Tibial artery (tissue), 4 donors: Measurements from ENCODE around the gene TBCD.

Experiments used
- DNase-seq, 2 donors: peaks; one replicate each; pipeline ENCODE4 v3.0.0-alpha.2; 2019
- H3K27ac ChIP-seq, 2 donors: fragments of 200-600 bp; sonication (generic) in 1 of 2; 1 replicate in 1 of 2; 2 replicates in 1 of 2; pipeline ENCODE4 v1.5.1; 2018 to 2019; ENCODE audit warnings: mild to moderate bottlenecking in 1 of 2
- H3K27me3 ChIP-seq, 2 donors: fragments of 200-600 bp; sonication (generic) in 1 of 2; one replicate each; pipeline versions ENCODE4 v1.5.1 to v1.6.0; 2016 to 2019
- H3K36me3 ChIP-seq, 3 donors: fragments of 200-600 bp; sonication (generic) in 2 of 3; one replicate each; pipeline ENCODE4 v1.5.1; 2016 to 2019; ENCODE audit warnings: mild to moderate bottlenecking in 2 of 3
- H3K4me1 ChIP-seq, 4 donors: fragments of 200-600 bp; sonication (generic) in 2 of 4; 1 replicate in 3 of 4; 2 replicates in 1 of 4; pipeline ENCODE4 v1.5.1; 2016 to 2019
- H3K4me3 ChIP-seq, 2 donors: fragments of 200-600 bp; sonication (generic) in 1 of 2; 1 replicate in 1 of 2; 2 replicates in 1 of 2; pipeline ENCODE4 v1.5.1; 2018 to 2019; ENCODE audit warnings: mild to moderate bottlenecking in 2 of 2
- H3K9me3 ChIP-seq, 3 donors: fragments of 200-600 bp; sonication (generic) in 1 of 3; one replicate each; pipeline ENCODE4 v1.5.1; 2016 to 2019
- intact Hi-C: fragments of 100-400 bp; cut with DNase I; formaldehyde crosslinking; loops from one replicate; pipeline ENCODE4 v1.15.0; 2023; ENCODE audit warnings: low total_unique reads
- TF ChIP-seq, protein P1 (sequence below), 2 experiments: fragments of 200-600 bp in 1 of 2; fragments of 450-650 bp in 1 of 2; IDR thresholded peaks; one replicate each; pipeline ENCODE4 v1.5.1; 2017 to 2019; ENCODE audit warnings: antibody characterized with exemption in 2 of 2, mild to moderate bottlenecking in 1 of 2, moderate library complexity in 1 of 2

The TBCD gene

DNA sequence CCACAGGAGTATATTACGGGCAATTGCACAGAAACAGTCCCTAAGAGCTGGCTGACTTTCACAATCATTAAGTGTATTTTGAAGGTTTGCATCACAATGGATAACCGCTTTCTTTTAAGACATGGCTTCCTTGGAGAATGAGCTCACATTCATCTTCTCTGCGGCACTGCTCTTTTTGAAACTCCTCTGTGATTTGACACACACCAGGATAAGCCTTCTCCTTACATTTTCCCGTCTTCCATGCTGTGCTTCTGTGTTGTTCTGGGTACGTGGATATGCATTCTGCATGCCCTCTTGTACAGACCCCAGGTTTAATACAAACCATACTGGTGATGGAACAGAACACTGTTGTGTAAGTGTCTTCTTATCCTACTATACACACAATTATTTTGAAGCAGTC lies 238.0 kb downstream of the TBCD start:
- Histone ChIP-seq H3K4me3 (no peak overlapping the region), H3K36me3 (no peaks in the 10 kb centered on the region), H3K9me3 (peaks cover 0 to 17% (median 8%) of the 10 kb centered on the region in 3 donors), H3K4me1 (peaks cover 0 to 5% (median 0%) of the 10 kb centered on the region in 4 donors), H3K27me3 (peaks cover 0 to 5% of the 10 kb centered on the region in 2 donors), H3K27ac (no peak overlapping the region)
- intact Hi-C loops, result no loop called here
- no peak for DNase-seq
- TF ChIP-seq, protein P1, sequence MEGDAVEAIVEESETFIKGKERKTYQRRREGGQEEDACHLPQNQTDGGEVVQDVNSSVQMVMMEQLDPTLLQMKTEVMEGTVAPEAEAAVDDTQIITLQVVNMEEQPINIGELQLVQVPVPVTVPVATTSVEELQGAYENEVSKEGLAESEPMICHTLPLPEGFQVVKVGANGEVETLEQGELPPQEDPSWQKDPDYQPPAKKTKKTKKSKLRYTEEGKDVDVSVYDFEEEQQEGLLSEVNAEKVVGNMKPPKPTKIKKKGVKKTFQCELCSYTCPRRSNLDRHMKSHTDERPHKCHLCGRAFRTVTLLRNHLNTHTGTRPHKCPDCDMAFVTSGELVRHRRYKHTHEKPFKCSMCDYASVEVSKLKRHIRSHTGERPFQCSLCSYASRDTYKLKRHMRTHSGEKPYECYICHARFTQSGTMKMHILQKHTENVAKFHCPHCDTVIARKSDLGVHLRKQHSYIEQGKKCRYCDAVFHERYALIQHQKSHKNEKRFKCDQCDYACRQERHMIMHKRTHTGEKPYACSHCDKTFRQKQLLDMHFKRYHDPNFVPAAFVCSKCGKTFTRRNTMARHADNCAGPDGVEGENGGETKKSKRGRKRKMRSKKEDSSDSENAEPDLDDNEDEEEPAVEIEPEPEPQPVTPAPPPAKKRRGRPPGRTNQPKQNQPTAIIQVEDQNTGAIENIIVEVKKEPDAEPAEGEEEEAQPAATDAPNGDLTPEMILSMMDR (IDR thresholded peaks at IDR 0.05), result no peak

DNA sequence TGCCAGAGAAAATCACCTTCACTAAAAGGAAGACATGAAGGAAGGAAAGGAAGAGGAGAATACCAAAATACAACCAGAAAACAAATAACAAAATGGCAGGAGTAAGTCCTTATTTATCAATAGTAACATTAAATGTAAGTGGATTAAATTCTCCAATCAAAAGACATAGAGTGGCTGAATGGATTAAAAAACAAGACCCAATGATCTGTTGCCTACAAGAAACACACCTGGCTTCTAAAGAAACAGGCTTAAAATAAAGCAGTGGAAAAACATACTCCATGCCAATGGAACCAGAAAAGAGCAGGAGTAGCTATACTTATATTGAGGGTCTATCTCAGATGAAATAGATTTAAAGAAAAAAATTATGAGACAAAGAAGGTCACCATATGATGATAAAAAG lies 241.1 kb downstream of the TBCD start:
- DNase-seq, result no peak
- Histone ChIP-seq H3K27me3 (no peaks in the 10 kb centered on the region), H3K4me3 (no peak overlapping the region), H3K4me1 (no peaks in the 10 kb centered on the region), H3K27ac (no peak overlapping the region), H3K9me3 (peaks cover 0 to 17% (median 8%) of the 10 kb centered on the region in 3 donors), H3K36me3 (no peaks in the 10 kb centered on the region)
- TF ChIP-seq, protein P1 (IDR thresholded peaks at IDR 0.05), result no peak
- intact Hi-C loops, result no loop called here
